ENCODE measurements around the gene FOXN3.

DNA sequence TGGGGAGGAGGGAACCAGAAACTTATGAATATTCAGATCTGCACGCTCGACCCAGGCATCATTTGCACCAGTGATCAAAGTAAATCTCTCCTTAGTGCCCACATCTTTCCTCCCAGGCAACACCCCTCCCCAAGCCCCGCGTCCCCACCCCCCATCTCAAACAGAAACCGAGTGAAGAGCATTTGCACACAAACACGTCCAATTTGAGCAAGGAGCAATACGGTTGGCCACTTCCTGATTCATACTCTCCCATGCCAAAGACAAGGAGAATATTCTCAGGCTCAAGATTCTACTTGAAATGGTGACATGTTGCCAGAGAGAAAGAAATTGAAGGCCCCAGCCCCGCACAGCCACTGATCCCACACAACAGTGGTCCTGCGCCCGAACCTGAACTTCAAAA lies 7.1 kb downstream of the FOXN3 start:
- no peak for TF ChIP-seq POLR2A (IDR thresholded peaks at IDR 0.05; ENCODE audit: extremely low read depth, insufficient read length)
- TF ChIP-seq, protein P1, sequence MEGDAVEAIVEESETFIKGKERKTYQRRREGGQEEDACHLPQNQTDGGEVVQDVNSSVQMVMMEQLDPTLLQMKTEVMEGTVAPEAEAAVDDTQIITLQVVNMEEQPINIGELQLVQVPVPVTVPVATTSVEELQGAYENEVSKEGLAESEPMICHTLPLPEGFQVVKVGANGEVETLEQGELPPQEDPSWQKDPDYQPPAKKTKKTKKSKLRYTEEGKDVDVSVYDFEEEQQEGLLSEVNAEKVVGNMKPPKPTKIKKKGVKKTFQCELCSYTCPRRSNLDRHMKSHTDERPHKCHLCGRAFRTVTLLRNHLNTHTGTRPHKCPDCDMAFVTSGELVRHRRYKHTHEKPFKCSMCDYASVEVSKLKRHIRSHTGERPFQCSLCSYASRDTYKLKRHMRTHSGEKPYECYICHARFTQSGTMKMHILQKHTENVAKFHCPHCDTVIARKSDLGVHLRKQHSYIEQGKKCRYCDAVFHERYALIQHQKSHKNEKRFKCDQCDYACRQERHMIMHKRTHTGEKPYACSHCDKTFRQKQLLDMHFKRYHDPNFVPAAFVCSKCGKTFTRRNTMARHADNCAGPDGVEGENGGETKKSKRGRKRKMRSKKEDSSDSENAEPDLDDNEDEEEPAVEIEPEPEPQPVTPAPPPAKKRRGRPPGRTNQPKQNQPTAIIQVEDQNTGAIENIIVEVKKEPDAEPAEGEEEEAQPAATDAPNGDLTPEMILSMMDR (IDR thresholded peaks at IDR 0.05; ENCODE audit: low read depth, low read length), result no peak
- TF ChIP-seq, protein P2, sequence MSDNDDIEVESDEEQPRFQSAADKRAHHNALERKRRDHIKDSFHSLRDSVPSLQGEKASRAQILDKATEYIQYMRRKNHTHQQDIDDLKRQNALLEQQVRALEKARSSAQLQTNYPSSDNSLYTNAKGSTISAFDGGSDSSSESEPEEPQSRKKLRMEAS (IDR thresholded peaks at IDR 0.05; ENCODE audit: low read depth, low read length), result no peak
